Stomach (tissue), 4 donors: ENCODE measurements around the gene NOC2L.

Source experiments
- EP300 ChIP-seq: sonication (generic); formaldehyde crosslinking; IDR thresholded peaks from one replicate; pipeline ENCODE4 v1.6.1; 2017; ENCODE audit warnings: antibody characterized with exemption
- POLR2A ChIP-seq, 4 donors: fragments of 450-650 bp; IDR thresholded peaks; one replicate each; pipeline ENCODE4 v1.6.1; 2016; ENCODE audit warnings: antibody characterized with exemption in 4 of 4, control low read depth in 2 of 4, mild to moderate bottlenecking in 1 of 4, moderate library complexity in 1 of 4
- TF ChIP-seq, protein P1 (sequence below), 7 experiments: fragments of 450-650 bp in 4 of 7; fragments of 200-600 bp in 3 of 7; sonication (generic) in 3 of 7; IDR thresholded peaks; one replicate each; pipeline ENCODE4 v1.5.1; 2016 to 2019; ENCODE audit warnings: antibody characterized with exemption in 7 of 7, control low read depth in 2 of 7, mild to moderate bottlenecking in 1 of 7

DNA sequence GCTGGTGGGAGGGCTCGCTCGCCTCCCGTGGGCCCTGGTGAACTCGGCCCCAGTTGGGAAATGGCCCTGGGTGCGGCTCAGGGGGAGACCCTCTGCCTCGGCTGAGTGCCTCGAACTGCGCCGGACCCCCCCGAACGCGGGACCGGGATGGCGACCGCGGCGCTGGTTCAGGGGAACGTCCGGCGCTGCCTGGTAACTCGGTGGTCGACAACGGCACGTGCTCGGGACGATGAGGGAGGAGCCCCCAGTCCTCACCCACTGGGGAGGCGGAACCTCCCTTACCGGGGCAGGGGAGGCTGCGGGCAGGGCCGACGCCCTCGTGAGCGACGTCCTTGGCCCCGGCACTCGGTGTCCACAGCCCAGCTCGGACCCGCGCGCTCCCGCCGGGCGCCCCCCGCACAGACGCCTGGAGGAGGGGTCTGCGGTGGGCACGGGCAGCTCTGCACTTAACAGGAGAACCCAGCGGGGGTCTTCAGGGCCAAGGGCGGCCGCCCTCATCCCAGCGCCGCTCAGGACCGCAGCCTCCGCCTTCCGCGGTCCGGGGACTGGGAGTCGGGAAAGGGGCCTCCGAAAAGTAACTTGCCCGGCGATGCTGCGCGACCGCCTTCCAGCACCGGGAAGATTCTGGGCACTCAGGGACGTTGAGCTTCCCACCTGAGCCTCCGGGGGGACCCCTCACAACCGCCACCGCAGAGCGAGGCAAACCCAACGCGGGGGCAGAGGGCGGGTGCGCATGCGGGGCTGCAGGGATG, 39.1 kb upstream of the NOC2L start:
- TF ChIP-seq, protein P1, sequence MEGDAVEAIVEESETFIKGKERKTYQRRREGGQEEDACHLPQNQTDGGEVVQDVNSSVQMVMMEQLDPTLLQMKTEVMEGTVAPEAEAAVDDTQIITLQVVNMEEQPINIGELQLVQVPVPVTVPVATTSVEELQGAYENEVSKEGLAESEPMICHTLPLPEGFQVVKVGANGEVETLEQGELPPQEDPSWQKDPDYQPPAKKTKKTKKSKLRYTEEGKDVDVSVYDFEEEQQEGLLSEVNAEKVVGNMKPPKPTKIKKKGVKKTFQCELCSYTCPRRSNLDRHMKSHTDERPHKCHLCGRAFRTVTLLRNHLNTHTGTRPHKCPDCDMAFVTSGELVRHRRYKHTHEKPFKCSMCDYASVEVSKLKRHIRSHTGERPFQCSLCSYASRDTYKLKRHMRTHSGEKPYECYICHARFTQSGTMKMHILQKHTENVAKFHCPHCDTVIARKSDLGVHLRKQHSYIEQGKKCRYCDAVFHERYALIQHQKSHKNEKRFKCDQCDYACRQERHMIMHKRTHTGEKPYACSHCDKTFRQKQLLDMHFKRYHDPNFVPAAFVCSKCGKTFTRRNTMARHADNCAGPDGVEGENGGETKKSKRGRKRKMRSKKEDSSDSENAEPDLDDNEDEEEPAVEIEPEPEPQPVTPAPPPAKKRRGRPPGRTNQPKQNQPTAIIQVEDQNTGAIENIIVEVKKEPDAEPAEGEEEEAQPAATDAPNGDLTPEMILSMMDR (IDR thresholded peaks at IDR 0.05) = no peak
- TF ChIP-seq POLR2A (IDR thresholded peaks at IDR 0.05) (no peak), EP300 (no peak)
